A204.1 (cell line): ENCODE data around the gene RASAL3.
"Not testable (repeated sequence)": the region's sequence is repeated elsewhere in the genome, so short reads cannot be mapped to it uniquely, and the experiment has no call there.

Experiments
- FAIRE-seq: peaks from 2 replicates; lab custom pipeline; 2012; peaks lifted over from hg19 to GRCh38; lab: Jason Lieb, UNC

RASAL3 gene

GRCh38 chr19:15464394-15465385, at the start of gene RASAL3:
Gene RASAL3, minus strand, starts transcription at chr19:15464544. Its CDS starts 186 bp downstream, at chr19:15464358.
- FAIRE-seq: no peak

GRCh38 chr19:15511671-15512424, 47.5 kb upstream of the RASAL3 start:
- FAIRE-seq: no peak

- FAIRE-seq: no peak
Observed at GRCh38 chr19:15508035-15508710, 43.8 kb upstream of the RASAL3 start, which contains the start of gene CYP4F22. Gene CYP4F22, plus strand, starts transcription at chr19:15508525. Its CDS starts 16,812 bp downstream, at chr19:15525337.

DNA sequence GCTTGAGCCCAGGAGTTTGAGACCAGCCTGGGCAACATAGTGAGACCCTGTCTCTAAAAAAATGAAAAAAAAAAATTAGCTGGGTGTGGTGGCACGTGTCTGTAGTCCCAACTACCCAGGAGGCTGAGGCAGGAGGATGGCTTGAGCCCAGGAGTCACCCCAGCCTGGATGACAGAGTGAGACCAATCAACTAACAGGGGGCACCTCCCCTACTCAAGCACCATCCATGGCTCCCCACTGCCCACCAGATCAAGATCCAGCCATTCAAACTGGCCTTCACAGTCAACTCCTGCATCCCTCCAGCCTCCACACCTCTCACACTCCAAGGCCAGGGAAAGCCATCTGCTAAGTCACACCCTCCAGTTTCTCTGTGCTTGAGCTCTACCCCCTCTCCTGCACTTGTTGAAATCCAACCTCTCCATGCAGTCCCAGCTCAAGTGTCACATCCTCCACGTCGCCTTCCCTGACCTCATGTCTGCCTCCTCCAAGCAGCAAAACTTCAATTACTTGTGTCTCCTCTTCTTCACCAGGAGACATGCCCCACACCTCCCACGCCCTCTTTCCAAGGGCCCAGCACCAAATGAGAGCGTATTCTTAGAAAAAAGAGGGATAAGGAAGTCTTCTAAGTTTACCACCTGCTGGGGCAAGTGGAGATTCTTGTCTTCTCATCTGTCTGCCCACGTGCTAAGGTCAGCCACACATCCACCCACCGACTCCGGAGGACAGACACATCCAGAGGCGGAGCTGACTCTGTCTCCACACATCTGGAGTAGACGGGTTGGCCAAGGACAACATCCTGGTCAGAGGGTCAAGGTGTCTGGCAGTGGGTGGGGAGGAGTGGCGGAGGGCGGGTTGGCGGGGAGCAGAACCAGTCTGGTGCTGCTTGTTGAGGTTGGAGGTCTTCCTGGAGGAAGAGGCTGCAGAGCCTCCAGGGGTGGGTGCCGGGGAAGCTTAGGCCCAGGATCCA, 43.0 kb upstream of the RASAL3 start:
- FAIRE-seq: no peak

DNA sequence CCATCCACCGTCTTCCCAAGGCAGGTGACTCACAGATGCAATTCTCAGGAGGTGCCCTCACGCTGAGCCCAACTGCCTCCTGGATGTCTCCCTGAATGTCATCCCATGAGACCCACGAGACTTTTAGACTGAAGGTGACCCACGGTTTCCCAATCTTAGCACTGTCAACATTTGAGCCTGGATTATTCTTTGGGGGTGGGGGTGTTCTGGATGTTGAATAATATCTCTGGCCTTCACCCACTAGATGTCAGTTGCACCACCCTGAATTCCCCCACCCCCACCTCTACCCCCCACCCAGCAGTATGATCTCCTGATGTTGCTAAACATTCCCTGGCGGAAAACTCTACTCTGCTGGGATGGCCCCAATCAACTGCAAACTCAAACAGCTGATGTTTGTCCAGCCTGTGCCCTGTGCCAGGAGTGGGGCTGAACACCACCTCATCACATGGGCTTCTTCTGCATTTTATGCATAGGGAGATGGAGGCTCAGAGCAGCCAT, 41.8 kb upstream of the RASAL3 start:
- no peak for FAIRE-seq

DNA sequence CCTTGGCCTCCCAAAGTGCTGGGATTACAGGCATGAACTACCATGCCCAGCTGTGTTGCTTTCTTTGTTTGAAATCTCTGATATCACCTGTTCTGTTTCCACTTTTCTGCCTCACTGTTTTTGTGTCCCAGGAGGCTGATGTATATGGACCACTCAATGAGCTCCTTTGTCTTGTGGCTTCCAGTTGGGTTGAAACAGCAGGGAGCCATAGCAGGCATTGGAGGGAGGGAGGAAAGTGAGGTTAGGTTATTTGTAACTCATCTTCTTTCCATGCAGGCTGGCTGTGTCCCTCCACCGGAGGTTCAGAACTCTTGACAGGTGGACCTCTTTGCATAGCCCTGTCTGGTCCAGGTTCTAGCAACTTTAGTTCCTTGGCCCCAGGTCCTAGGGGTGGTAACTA, 37.9 kb upstream of the RASAL3 start:
- FAIRE-seq: no peak

DNA sequence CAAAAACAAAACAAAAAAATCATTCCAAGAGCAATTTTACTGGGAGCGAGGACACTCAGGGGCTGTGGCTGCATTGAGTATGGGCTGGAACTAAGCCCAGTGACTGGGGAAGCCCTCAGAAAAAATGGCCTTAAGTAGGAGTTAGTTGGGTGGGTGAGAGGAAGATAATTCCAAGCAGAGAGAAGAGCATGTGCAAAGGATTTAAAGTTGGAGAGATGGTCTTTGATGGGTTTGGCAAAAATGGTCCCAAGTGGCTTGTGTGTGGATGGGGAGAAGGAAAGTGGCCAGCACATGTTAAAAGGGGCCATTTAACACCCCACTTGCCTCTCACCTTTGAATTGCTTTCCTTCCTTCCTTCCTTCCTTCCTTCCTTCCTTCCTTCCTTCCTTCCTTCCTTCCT, 37.3 kb upstream of the RASAL3 start:
- no peak for FAIRE-seq

GRCh38 chr19:15498910-15499309, 34.6 kb upstream of the RASAL3 start:
- no peak for FAIRE-seq

- FAIRE-seq: no peak
Observed at GRCh38 chr19:15498156-15498858, 34.0 kb upstream of the RASAL3 start.

DNA sequence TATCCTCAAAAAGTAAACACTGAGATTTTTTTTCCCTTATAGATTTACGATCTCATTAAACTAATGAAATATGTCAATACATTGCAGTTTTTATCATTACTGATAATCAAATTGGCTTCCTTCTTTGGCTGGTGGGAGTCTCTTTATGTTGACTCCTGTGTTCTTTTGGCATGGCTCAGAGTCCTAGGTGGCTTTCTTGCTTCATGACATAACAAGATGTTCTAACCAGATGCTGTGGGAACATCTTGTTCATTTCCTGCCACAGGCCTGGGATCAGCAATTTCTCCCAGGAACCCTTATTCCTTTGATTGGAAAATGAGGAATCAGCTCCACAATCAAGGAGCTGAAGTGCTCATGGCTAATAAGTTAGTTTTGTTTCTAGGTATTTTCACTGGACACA, 30.8 kb upstream of the RASAL3 start:
- FAIRE-seq: no peak

DNA sequence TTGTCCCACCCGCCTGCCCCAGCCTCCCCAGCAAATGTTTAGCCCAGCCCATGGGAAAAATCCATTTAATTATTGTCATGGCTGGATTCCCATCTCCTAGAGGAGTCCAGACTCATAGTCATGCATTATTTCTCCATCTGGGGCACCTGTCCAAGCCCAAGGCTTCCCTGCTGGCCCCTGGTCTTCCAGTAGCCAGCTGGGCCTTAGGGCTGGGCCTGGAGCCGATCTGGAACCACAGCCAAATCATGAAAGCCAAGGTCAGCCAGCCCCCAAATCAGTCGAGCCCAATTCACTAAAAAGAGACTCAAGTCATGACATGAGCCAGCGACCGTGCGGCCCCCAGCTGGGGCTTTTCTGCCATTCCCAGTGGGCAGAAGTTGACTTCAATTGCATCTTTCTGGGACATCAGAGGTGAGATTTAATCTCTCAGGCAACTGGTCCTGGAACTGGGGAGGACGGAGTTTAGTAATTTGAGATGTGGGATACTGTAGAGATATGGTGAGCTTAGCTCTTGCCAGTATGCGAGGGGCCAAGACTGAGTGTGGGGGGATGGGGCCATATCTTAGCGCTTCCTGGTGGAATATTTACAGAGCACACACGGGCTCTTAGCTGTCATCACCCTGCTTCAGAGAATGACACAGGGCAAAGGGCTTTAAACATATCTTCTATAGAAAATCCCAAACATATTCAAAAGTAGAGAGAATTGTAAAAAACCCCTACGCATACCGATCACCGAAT, 24.3 kb upstream of the RASAL3 start:
- no peak for FAIRE-seq

- FAIRE-seq: no peak
Observed at GRCh38 chr19:15487038-15487437, 22.7 kb upstream of the RASAL3 start.

GRCh38 chr19:15485768-15486167, 21.4 kb upstream of the RASAL3 start:
- not testable (repeated sequence) for FAIRE-seq

GRCh38 chr19:15480996-15481395, 16.7 kb upstream of the RASAL3 start:
- not testable (repeated sequence) for FAIRE-seq

- no peak for FAIRE-seq
Observed at GRCh38 chr19:15479391-15480345, 15.3 kb upstream of the RASAL3 start, which contains the start of gene PGLYRP2. Gene PGLYRP2, minus strand, starts transcription at chr19:15479501. Its CDS starts 130 bp downstream, at chr19:15479371.

DNA sequence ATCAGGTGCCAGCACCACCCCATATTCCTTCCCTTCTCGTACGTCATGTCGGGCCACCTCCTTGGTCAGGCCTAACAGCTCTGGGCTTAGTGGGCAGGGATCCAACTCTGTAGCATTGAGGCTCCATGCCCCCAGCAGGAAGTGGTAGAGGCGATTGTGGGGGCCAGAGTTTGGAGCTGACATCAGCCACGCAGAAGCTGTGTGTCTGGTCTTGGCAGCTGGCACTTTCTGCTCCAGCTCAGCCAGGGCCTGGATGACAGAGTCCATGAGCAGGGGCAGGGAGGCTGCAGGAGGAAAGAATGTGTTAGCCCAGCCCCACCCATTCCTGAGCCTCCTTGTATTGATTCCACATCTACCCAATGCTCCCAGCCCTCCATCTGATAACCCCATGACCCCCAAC, 12.0 kb upstream of the RASAL3 start:
- FAIRE-seq: no peak

DNA sequence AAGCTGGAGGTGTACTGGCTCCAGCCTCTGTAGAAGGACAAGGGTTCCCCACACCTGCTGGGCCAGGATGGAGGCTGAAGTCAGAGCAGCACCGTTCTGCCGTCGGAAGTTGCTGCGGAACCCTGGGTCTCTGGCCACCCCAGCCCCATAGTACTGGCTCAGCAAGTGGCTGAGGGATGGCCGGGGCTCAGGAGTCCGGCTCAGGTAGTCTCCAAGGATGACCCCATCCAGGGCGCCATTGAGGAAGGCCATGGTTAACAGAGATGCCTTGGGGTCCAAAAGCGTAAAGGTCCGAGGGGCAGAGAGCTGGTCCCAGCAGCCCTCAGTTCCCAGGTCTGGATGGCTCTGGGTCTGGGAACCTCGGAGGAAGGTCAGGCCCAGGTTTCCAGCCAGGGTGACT, 11.3 kb upstream of the RASAL3 start:
- FAIRE-seq: no peak

DNA sequence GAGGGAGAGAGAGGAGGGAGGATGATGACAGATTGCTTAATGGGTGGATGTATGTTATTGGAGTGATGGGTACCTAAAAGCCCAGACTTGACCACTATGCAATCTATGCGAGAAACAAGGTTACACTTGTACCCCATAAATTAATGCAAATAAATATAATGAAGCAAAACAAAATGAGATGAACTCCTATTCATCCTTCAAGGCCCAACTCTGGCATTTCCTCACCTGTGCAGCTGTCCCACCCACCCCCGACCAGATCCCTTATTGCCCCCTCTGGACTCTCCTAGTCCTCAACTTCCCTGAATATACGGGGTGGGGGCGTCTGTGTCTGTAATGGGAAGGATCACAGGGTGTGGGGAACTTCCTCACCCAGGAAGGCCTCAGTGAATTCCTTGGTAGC, 10.8 kb upstream of the RASAL3 start:
- no peak for FAIRE-seq
